NCI-H128 (cell line): ENCODE results near the gene SNAI3.
A peak's percentile ranks its signal among the peaks of the same experiment; 100 is the strongest.

Experiments
- DNase-seq: peaks from one replicate; lab custom pipeline; 2025; ENCODE audit not compliant: unreplicated experiment; lab: John Stamatoyannopoulos, UW

Gene SNAI3

DNA sequence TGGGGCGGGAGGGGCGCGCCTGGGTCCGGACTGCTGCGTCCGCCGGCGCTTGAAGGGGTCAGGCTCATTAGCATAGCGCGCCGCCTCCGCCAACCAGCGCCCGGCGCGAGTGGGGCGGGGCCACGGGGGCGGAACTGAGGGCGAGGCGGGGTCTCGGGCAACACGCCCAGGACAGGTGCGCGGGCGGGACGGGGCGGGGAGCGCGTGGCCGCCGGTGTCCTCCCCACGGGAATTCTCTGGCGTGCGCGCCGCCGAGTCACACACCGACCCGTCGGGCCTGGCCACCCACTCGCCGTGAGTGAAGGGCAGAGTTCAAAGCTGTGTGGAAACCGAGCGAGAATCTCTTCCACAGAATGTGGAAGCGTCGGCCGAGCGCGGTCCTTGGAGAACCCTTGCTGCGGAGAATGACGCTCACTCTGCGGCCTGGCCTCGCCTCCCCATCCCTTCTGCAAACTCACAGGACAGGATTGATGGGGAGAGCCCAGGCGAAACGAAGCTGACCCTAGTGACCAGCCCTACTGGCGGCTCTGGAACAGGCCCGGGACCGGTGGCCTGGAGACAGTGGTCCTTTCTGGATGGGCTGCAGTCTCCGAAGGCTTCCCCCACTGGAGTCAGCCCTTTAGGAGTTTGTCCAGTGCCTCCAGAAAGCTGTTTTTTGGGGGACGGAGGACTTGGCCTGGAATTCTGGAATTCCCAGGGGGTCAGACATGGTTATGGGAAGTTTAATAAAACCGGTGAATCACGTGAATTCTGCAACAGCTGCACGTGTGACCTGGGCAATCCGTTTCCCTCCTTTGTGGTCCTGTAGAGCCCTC, at the start of gene SNAI3:
Gene SNAI3 (minus strand): TSS at position 69 of the 815 bp plus-strand sequence. CDS start 101 bp downstream, outside the sequence.
- peak; percentile 23 for DNase-seq

DNA sequence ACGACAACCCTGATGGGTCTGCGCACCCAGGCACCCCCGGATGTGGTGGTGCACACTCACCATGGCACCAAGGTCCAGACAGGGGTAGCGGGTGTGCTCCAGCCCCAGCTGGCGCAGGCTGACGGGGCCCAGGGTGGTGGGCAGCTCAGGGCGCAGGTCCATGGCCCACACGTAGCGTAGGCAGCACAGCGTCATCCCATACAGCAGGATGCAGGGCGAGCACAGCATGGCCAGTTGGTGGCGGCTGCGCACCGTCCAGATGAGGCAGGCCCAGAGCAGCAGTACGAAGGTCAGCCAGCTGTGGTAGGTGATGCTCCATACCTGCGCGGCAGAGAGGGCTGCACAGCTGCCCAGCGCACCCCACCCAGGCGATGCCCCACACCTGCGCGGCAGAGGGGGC, 49.8 kb upstream of the SNAI3 start:
- DNase-seq = no peak

GRCh38 chr16:88735616-88736015, 49.3 kb upstream of the SNAI3 start:
- DNase-seq = no peak

DNA sequence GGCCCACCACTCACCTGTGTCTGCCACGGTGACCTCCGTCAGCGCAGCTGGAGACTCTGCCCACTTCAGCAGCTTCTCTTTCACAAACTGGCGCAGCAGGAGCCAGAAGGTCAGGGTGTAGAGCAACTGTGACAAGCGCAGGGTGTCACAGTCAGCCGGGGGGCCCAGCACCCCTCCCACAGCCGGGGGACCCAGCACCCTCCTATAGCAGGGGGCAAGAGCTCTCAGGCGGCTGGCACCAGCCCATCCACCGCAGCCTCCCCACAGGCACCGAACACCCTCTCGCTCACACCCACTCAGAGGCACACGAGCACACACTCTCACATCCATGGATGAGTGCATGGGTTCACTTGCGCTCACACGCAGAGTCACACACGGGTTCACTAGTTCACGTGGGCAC, 48.8 kb upstream of the SNAI3 start:
- no peak for DNase-seq

DNA sequence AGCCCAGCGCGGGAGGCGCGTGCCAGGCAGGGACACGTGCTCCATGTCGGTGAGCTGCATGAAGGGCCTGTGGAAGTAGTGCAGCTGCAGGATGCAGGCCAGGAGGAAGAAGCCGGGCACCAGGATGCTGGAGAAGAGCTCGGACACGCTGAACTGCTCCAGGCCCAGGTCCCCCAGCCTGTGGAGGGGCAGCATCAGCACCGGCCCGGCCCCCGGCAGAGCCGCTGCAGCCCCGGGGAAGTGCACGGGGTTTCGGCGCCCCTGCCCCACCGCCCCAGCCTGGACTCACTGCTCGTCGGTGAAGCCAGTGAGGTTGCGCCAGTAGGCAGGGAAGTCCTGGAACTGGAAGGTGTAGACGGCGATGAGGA, 48.0 kb upstream of the SNAI3 start:
- DNase-seq = no peak

DNA sequence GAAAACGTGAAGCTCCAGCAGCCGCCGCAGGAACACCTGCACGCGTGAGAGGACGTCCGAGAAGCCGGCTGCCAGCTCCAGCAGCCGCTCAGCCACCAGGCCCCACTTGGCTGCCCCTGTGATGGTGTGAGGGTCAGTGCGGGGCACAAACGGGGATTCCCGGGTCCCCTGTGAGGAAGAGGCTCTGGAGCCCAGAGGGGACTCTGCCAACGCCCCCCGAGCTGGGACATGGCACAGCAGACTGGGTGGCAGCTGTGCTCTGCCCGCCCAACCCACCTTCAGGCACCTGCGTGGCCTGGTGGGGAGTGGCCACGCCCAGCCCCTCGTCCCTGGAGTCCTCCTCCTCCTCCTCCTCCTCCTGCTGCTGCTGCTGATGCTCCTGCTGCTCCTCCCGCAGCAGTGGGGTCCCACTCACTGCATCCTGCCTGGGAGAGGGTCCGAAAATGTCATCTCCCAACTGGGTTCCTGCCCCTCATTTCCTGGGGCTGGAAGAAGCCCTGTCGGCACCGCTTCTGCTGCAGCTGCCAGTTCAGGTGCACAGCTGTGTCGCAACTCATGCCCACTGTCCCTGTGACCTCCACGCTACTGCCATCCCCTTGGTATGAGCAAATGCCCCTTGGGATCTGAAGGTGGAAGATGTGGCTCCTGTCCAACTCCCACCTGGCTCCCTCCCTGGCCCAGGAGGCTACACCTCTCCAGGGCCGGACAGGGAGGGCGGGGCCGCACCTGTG, 47.5 kb upstream of the SNAI3 start:
- no peak for DNase-seq

DNA sequence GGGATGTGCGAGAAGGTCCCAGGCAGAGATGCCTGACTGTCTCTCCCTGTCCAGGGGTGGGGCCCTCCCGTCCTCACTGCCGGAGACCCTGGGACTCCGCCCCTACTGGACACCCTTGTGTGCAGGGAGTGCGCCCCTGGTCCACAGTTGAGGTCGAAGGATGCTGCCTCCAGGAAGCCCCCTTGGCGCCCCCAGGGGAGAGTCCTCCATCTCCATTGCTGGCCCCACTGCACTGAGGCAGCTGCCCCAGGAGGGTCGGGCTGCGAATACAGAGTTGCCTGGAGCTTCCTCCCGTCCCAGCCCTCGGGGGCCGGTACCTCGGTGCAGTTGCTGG, 46.6 kb upstream of the SNAI3 start:
- DNase-seq = no peak

- DNase-seq = no peak
These were observed 46.1 kb upstream of the SNAI3 start for GRCh38 chr16:88732172-88732960.

- no peak for DNase-seq
These were observed 45.4 kb upstream of the SNAI3 start for GRCh38 chr16:88731699-88732098.

- DNase-seq = no peak
These were observed 44.6 kb upstream of the SNAI3 start for GRCh38 chr16:88730632-88731607.

DNA sequence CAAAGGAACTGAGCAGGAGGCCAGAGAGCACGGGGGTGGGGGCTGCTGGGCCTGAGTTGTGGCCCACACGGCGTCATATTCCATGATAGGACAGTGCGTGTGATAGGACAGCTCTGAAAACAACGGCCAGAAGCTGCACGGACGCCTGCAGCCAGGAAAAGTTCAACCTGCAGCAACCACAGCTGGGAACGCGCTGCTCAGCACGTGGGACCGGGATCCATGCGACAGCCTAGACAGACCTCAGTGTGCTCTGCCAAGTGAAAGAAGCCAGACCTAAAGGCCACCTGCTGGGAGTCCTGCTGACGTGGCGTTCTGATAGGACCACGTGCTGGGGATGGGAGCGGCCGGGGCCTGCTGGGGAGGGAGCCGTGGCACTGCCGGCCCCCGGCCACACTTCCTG, 41.6 kb upstream of the SNAI3 start:
- DNase-seq = no peak

GRCh38 chr16:88726981-88727380, 40.7 kb upstream of the SNAI3 start:
- DNase-seq = no peak

- no peak for DNase-seq
These were observed 40.1 kb upstream of the SNAI3 start for GRCh38 chr16:88726408-88726749.

- no peak for DNase-seq
These were observed 39.5 kb upstream of the SNAI3 start for GRCh38 chr16:88725609-88726407.

DNA sequence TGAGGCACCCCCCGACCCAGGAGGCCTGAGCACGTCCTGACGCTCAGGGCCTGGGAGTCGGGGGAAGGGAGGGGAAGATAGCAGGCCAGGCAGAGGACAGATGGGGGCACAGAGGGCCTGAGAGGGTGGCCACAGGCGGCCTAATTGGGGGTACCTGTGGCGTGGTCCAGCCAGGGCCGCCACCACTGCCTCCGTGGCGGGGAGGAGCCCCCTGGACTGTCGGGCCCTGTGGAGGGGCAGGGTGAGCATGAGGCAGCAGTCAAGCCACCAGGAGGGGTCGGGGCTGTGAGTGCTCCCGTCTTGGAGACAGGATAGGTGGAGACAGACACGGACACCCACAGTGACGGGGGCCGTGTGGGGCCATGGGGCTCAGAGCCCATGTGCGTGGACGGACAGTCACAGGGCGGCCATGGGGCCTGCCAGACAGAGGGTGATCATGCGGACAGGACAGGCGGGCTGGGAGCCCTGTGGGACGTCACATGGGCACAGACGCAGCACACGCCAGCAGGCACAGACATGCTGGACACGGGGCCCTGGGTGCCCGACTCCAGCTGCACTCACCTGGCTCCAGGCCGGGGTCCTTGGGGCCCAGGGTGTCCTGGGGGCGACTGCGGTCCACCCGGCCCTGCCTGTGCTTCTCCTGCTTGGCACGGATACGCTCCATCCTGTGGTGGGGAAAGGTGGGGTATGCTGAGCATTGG, 38.7 kb upstream of the SNAI3 start:
- DNase-seq = no peak

DNA sequence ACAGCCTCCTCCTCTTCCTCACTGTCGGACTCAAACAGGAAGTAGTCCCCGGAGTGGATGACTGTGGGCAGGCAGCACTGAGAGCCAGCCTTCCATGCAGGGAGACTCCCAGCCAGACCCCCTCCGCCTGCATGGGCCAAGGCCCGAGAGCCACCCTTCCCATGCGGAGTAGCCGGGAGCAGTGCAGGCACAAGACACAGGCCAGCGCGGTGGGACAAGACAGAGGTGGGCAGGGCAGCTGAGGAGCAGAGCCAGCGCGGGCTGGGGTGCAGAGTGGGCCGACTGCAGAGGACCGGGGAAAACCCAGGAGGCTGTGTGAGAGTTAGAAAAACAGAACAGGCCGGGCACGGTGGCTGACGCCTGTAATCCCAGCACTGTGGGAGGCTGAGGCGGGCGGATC, 37.6 kb upstream of the SNAI3 start:
- DNase-seq = no peak

- no peak for DNase-seq
These were observed 37.2 kb upstream of the SNAI3 start for GRCh38 chr16:88723507-88723887.

GRCh38 chr16:88722784-88723506, 36.6 kb upstream of the SNAI3 start:
- no peak for DNase-seq
